ENCODE results near the gene ZCCHC10.
A peak's percentile ranks its signal among the peaks of the same experiment; 100 is the strongest.
"Not testable (repeated sequence)": the region's sequence is repeated elsewhere in the genome, so short reads cannot be mapped to it uniquely, and the experiment has no call there.

Gene ZCCHC10

GRCh38 chr5:132971483-132972435 lies 54.6 kb downstream of the ZCCHC10 start:
- Mint-ChIP-seq H3K4me1 (ENCODE audit: low read depth) (no peaks in the 10 kb centered on the region), H3K36me3 (ENCODE audit: low read depth) (no peaks in the 10 kb centered on the region), H3K9me3 (no peaks in the 10 kb centered on the region), H3K27ac (no peak overlapping the region), H3K4me3 (no peak overlapping the region), H3K27me3 (no peaks in the 10 kb centered on the region)

GRCh38 chr5:132965120-132965519 lies 61.2 kb downstream of the ZCCHC10 start:
- H3K36me3 Mint-ChIP-seq (ENCODE audit: low read depth): peaks cover 3% of the 10 kb centered on the region
- peaks cover 22% of the 10 kb centered on the region for H3K4me1 Mint-ChIP-seq (ENCODE audit: low read depth)
- no peak overlapping the region for H3K4me3 Mint-ChIP-seq
- H3K27me3 Mint-ChIP-seq: no peaks in the 10 kb centered on the region
- H3K9me3 Mint-ChIP-seq: no peaks in the 10 kb centered on the region
- H3K27ac Mint-ChIP-seq: no peak overlapping the region

GRCh38 chr5:132963171-132964104 lies 62.9 kb downstream of the ZCCHC10 start, which contains the start of gene AFF4:
AFF4 (minus strand) TSS chr5:132963634; CDS start chr5:132937189, 26,445 bp downstream.
- Mint-ChIP-seq H3K27me3 (no peaks in the 10 kb centered on the region), H3K4me3 (peak within 1 kb of the TSS; percentile 97), H3K4me1 (ENCODE audit: low read depth) (peaks cover 31% of the 10 kb centered on the region), H3K36me3 (ENCODE audit: low read depth) (peaks cover 3% of the 10 kb centered on the region), H3K9me3 (no peaks in the 10 kb centered on the region), H3K27ac (peak within 1 kb of the TSS; percentile 99)

- no peaks in the 10 kb centered on the region for H3K9me3 Mint-ChIP-seq
- peak overlapping the region; percentile 97 for H3K4me3 Mint-ChIP-seq
- no peaks in the 10 kb centered on the region for H3K27me3 Mint-ChIP-seq
- peak overlapping the region; percentile 99 for H3K27ac Mint-ChIP-seq
- peaks cover 3% of the 10 kb centered on the region for H3K36me3 Mint-ChIP-seq (ENCODE audit: low read depth)
- peaks cover 35% of the 10 kb centered on the region for H3K4me1 Mint-ChIP-seq (ENCODE audit: low read depth)
Measured at GRCh38 chr5:132962429-132963021, 63.8 kb downstream of the ZCCHC10 start.

- Mint-ChIP-seq H3K27me3 (no peaks in the 10 kb centered on the region), H3K27ac (peak overlapping the region; percentile 99), H3K36me3 (ENCODE audit: low read depth) (peaks cover 3% of the 10 kb centered on the region), H3K4me3 (peak overlapping the region; percentile 97), H3K9me3 (no peaks in the 10 kb centered on the region), H3K4me1 (ENCODE audit: low read depth) (peaks cover 35% of the 10 kb centered on the region)
Measured at GRCh38 chr5:132961887-132962286, 64.5 kb downstream of the ZCCHC10 start.

- Mint-ChIP-seq H3K27ac (peak overlapping the region; percentile 99), H3K4me1 (ENCODE audit: low read depth) (peaks cover 35% of the 10 kb centered on the region), H3K4me3 (peak overlapping the region; percentile 97)
- H3K9me3 Mint-ChIP-seq; H3K36me3 Mint-ChIP-seq (ENCODE audit: low read depth); H3K27me3 Mint-ChIP-seq: not testable (repeated sequence)
Measured at GRCh38 chr5:132961123-132961815, 65.1 kb downstream of the ZCCHC10 start.

GRCh38 chr5:132956166-132956799 lies 70.1 kb downstream of the ZCCHC10 start:
- Mint-ChIP-seq H3K4me1 (ENCODE audit: low read depth) (peaks cover 53% of the 10 kb centered on the region), H3K36me3 (ENCODE audit: low read depth) (peaks cover 27% of the 10 kb centered on the region)
- not testable (repeated sequence) for H3K27ac Mint-ChIP-seq, H3K4me3 Mint-ChIP-seq, H3K27me3 Mint-ChIP-seq, H3K9me3 Mint-ChIP-seq

GRCh38 chr5:132953710-132954109 lies 72.6 kb downstream of the ZCCHC10 start:
- Mint-ChIP-seq H3K27ac (no peak overlapping the region), H3K27me3 (no peaks in the 10 kb centered on the region), H3K4me1 (ENCODE audit: low read depth) (peaks cover 36% of the 10 kb centered on the region), H3K36me3 (ENCODE audit: low read depth) (peaks cover 34% of the 10 kb centered on the region), H3K4me3 (no peak overlapping the region), H3K9me3 (no peaks in the 10 kb centered on the region)

GRCh38 chr5:132952829-132953228 lies 73.5 kb downstream of the ZCCHC10 start:
- H3K4me1 Mint-ChIP-seq (ENCODE audit: low read depth): peaks cover 30% of the 10 kb centered on the region

GRCh38 chr5:132951897-132952296 lies 74.5 kb downstream of the ZCCHC10 start:
- no peaks in the 10 kb centered on the region for H3K27me3 Mint-ChIP-seq
- H3K27ac Mint-ChIP-seq: no peak overlapping the region
- peaks cover 34% of the 10 kb centered on the region for H3K36me3 Mint-ChIP-seq (ENCODE audit: low read depth)
- peaks cover 35% of the 10 kb centered on the region for H3K4me1 Mint-ChIP-seq (ENCODE audit: low read depth)
- no peak overlapping the region for H3K4me3 Mint-ChIP-seq
- H3K9me3 Mint-ChIP-seq: no peaks in the 10 kb centered on the region

More at GRCh38 chr5:132952829-132953228, 73.5 kb downstream of the ZCCHC10 start:
- Mint-ChIP-seq H3K36me3 (ENCODE audit: low read depth) (peaks cover 34% of the 10 kb centered on the region), H3K27ac (no peak overlapping the region), H3K4me3 (no peak overlapping the region), H3K27me3 (no peaks in the 10 kb centered on the region), H3K9me3 (no peaks in the 10 kb centered on the region)

- Mint-ChIP-seq H3K27me3 (no peaks in the 10 kb centered on the region), H3K36me3 (ENCODE audit: low read depth) (peaks cover 31% of the 10 kb centered on the region), H3K27ac (no peak overlapping the region), H3K9me3 (no peaks in the 10 kb centered on the region), H3K4me3 (no peak overlapping the region), H3K4me1 (ENCODE audit: low read depth) (peaks cover 41% of the 10 kb centered on the region)
Measured at GRCh38 chr5:132949136-132949535, 77.2 kb downstream of the ZCCHC10 start.

GRCh38 chr5:132947671-132948070 lies 78.7 kb downstream of the ZCCHC10 start:
- Mint-ChIP-seq H3K27me3 (no peaks in the 10 kb centered on the region), H3K9me3 (no peaks in the 10 kb centered on the region), H3K4me1 (ENCODE audit: low read depth) (peaks cover 44% of the 10 kb centered on the region), H3K4me3 (no peak overlapping the region), H3K27ac (no peak overlapping the region), H3K36me3 (ENCODE audit: low read depth) (peaks cover 23% of the 10 kb centered on the region)
